Ovary (tissue), 9 donors: ENCODE data around the gene CDKN2A. TPM values are rescaled to one million over a fixed set of nuclear protein-coding genes. Genes with fewer than 3 reads are reported as not detected.

ENCODE experiments used
- DNase-seq, 5 donors: peaks; one replicate each; pipeline ENCODE4 v3.0.0-alpha.2; 2019 to 2020
- H3K27ac ChIP-seq, 2 donors: fragments of 200-600 bp; one replicate each; pipeline versions ENCODE4 v1.5.1 to v1.8.0; 2019 to 2022
- H3K27me3 ChIP-seq: fragments of 200-600 bp; one replicate; pipeline ENCODE4 v1.8.0; 2022
- H3K36me3 ChIP-seq: fragments of 200-600 bp; sonication (generic); one replicate; pipeline ENCODE4 v1.5.1; 2019
- H3K4me1 ChIP-seq: one replicate; pipeline ENCODE4 v1.8.1; 2013; ENCODE audit warnings: mild to moderate bottlenecking, moderate library complexity; ENCODE audit not compliant: insufficient read depth
- H3K4me3 ChIP-seq: fragments of 200-600 bp; sonication (generic); one replicate; pipeline ENCODE4 v1.5.1; 2017
- H3K9me3 ChIP-seq, 2 donors: fragments of 200-600 bp in 1 of 2; sonication (generic) in 1 of 2; one replicate each; pipeline versions ENCODE4 v1.5.1 to v1.8.1; 2013 to 2019; ENCODE audit warnings: mild to moderate bottlenecking in 1 of 2, moderate library complexity in 1 of 2
- CTCF ChIP-seq, 3 donors: fragments of 450-650 bp in 2 of 3; fragments of 200-600 bp in 1 of 3; IDR thresholded peaks; one replicate each; pipeline versions ENCODE4 v1.5.1 to v1.8.0; 2016 to 2022; ENCODE audit warnings: antibody characterized with exemption in 3 of 3, mild to moderate bottlenecking in 1 of 3
- EP300 ChIP-seq: sonication (generic); formaldehyde crosslinking; IDR thresholded peaks from one replicate; pipeline ENCODE4 v1.6.1; 2017; ENCODE audit warnings: antibody characterized with exemption
- POLR2A ChIP-seq: fragments of 450-650 bp; IDR thresholded peaks from one replicate; pipeline ENCODE4 v1.6.1; 2017; ENCODE audit warnings: antibody characterized with exemption, mild to moderate bottlenecking, moderate library complexity
- WGBS, 3 donors: extraction: QIAGEN DNeasy Blood & Tissue Kit in 1 of 3; methylation state at CpG; one replicate each; pipeline versions ENCODE4 v1.1.5 to v1.1.7; 2013 to 2017; 5-methylcytosine and 5-hydroxymethylcytosine counted together
- intact Hi-C, 4 donors: fragments of 100-400 bp; cut with DNase I; formaldehyde crosslinking; loops; one replicate each; pipeline versions ENCODE4 v1.11.0 to v1.15.1; 2022 to 2023
- polyA plus RNA-seq, 2 donors: library from polyadenylated mRNA; stranded (reverse); fragments of 200-250 nt in 1 of 2; fragments of 350-450 nt in 1 of 2; fragmentation: Illumina TruSeq in 1 of 2; extraction: RNeasy Lipid Tissue Mini Kit (QIAGEN cat#74804) in 1 of 2; gene quantifications; one replicate each; pipeline ENCODE4 v1.2.3, GENCODE V29; 2013 to 2014
- total RNA-seq, 7 donors: library from RNA; depleted of rRNA in 2 of 7; stranded (reverse); fragments of >200 nt in 2 of 7; fragmentation: NEBNext Ultra II Directional in 3 of 7; extraction: Animal tissue kit (Norgen Biotek cat#: 25700) in 3 of 7; gene quantifications; one replicate each; pipeline versions ENCODE4 v1.1.0 to v1.2.4, GENCODE V29; 2016 to 2023
- donor health status: DM: no; HTN: no; CAD: no; lungs with moderate emphysema.
- donor health status: DM: no; HTN: no; CAD: no.
- donor health status: Bipolar disorder and iron deficiency.
- donor health status: DM: yes; HTN: yes; CAD: no.
- donor health status: DM: no; HTN: no; CAD: no.
- donor health status: DM: yes; HTN: yes; CAD: no.

The CDKN2A gene
- total and polyA plus RNA-seq, 9 donors, result 0.20 to 7.6 (median 1.0) TPM

- H3K36me3 ChIP-seq, result no peaks in the 10 kb centered on the region
- no peaks in the 10 kb centered on the region for H3K9me3 ChIP-seq
- no peak overlapping the region for H3K4me3 ChIP-seq
- TF ChIP-seq POLR2A, result no peak
- TF ChIP-seq CTCF (IDR thresholded peaks at IDR 0.05), result no peak
- no peak for TF ChIP-seq EP300
- no peaks in the 10 kb centered on the region for H3K4me1 ChIP-seq
- no peaks in the 10 kb centered on the region for H3K27me3 ChIP-seq
- H3K27ac ChIP-seq, result no peak overlapping the region
- intact Hi-C loops, result no loop called here
- DNase-seq, result no peak
These were observed 21.8 kb downstream of the CDKN2A start for GRCh38 chr9:21972361-21972760.

- H3K4me3 ChIP-seq, result no peak overlapping the region
- H3K4me1 ChIP-seq, result no peaks in the 10 kb centered on the region
- no peak overlapping the region for H3K27ac ChIP-seq
- H3K36me3 ChIP-seq, result no peaks in the 10 kb centered on the region
- H3K27me3 ChIP-seq, result no peaks in the 10 kb centered on the region
- 6 to 13% (median 8%) methylated on average over 16 to 45 of the region's 45 CpGs for WGBS, 3 donors
- no peak for TF ChIP-seq EP300
- no peak for TF ChIP-seq CTCF (IDR thresholded peaks at IDR 0.05)
- TF ChIP-seq POLR2A, result no peak
- no peak for DNase-seq
- no peaks in the 10 kb centered on the region for H3K9me3 ChIP-seq
- intact Hi-C loops, result no loop called here
These were observed 23.2 kb downstream of the CDKN2A start for GRCh38 chr9:21970800-21971640.

- Histone ChIP-seq H3K4me3 (no peak overlapping the region), H3K36me3 (no peaks in the 10 kb centered on the region), H3K27ac (no peak overlapping the region), H3K27me3 (no peaks in the 10 kb centered on the region), H3K4me1 (no peaks in the 10 kb centered on the region), H3K9me3 (peaks cover 0 to 6% of the 10 kb centered on the region in 2 donors)
- WGBS, 3 donors, result 15 to 23% (median 19%) methylated on average over 24 of the region's 24 CpGs
- no peak for TF ChIP-seq EP300
- no peak for TF ChIP-seq POLR2A
- no peak for TF ChIP-seq CTCF (IDR thresholded peaks at IDR 0.05)
- intact Hi-C loops, result no loop called here
- no peak for DNase-seq
These were observed 24.0 kb downstream of the CDKN2A start for GRCh38 chr9:21969951-21970799.

- no peaks in the 10 kb centered on the region for H3K4me1 ChIP-seq
- H3K27ac ChIP-seq, result no peak overlapping the region
- peaks cover 0 to 12% of the 10 kb centered on the region in 2 donors for H3K9me3 ChIP-seq
- no peak overlapping the region for H3K4me3 ChIP-seq
- H3K27me3 ChIP-seq, result no peaks in the 10 kb centered on the region
- 8 to 10% (median 9%) methylated on average over 28 of the region's 28 CpGs for WGBS, 3 donors
- H3K36me3 ChIP-seq, result no peaks in the 10 kb centered on the region
- DNase-seq, result no peak
- intact Hi-C loops, result no loop called here
- no peak for TF ChIP-seq EP300
- TF ChIP-seq POLR2A, result no peak
- TF ChIP-seq CTCF (IDR thresholded peaks at IDR 0.05), result no peak
These were observed 24.9 kb downstream of the CDKN2A start for GRCh38 chr9:21969011-21969940.
